Measurements from ENCODE around the gene TRPM3.

DNA sequence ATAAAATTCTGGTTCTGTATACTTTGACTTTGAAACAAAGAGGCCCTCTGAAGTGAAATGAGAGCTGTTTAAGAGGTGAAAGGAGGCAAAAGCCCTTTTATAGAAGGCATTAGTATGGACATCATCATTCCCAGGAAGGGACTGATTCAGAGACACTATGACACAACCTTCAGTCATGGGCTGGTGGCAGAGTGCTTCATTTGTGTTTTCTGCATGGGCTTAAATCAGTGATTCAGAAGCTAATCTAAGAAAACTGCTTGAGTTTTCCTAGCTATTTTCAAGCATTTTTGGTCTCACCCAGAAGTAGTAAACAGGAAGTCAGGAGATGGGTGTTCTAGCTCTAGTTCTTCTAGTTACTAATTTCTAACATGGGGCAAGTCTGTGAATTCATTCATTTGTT is 288.9 kb downstream of the TRPM3 start:
- TF ChIP-seq POLR2AphosphoS5 (IDR thresholded peaks at IDR 0.05; ENCODE audit: low read depth) (no peak), CTCF (IDR thresholded peaks at IDR 0.05; ENCODE audit: insufficient read depth, low read length) (no peak), SPI1 (IDR thresholded peaks at IDR 0.05; ENCODE audit: borderline replicate concordance, low read depth) (no peak), GABPA (IDR thresholded peaks at IDR 0.05; ENCODE audit: low read depth) (no peak)
